HG02840 (cell line): ENCODE data around the gene STK35.

Experiments used
- ATAC-seq: cut with Tn5 transposase; IDR thresholded peaks from one replicate; pipeline ENCODE4 v1.9.1; 2021; ENCODE audit warnings: mild to moderate bottlenecking, moderate library complexity, moderate number of reproducible peaks; ENCODE audit not compliant: unreplicated experiment, low FRiP score

Gene STK35

DNA sequence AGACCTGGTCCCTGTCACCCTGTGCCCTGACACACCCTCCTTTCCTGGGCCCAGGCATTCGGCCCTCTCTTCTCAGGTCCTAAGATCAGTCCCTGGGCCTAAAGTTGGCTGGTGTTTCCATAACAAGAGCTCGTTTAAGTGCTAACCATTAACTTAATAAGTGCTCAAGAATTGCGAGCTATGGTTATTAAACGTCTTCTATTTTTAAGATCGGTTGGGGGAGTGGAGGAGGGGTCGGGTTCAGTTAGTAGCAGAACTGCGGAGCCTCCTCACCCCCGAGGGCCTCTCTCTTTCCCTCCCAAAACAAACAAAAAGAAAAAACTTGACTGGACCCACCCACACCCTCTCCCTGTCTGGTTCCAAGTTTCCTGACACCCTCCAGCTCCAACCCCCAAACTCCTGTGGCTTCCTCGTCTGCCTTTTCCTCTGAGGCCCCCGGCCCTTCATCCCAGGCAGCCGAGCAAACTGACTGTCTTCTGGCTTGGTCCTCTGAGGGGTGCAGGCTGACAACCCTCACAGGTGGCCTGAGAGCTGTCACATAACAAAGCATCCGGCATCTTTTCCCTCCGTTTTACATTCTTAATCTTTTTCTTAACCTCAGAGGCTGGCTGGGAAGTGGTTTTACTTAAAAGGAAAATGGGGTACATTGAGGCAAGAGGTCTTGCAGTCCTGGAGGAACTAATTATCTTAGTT is 2.0 kb downstream of the STK35 start:
- ATAC-seq = no peak

DNA sequence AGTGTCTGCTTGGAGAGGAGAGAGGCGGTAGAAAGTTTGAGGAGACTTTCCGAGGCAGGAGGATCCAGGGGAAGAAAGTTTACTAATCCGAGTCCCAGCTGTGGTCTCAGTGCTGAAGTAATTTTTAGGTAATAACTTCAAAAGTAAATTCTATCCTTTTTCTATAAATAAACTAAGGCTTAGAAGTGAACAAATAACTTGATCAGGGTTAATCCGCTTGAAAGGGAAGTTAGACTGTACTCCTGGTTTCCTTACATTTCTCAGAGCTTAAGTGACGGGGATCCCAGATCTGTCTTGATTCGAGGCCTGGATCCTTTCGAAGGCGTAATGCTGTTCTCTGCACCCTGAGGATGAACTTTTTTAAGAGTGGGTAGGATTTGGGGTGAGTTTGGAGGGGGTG is 2.6 kb downstream of the STK35 start:
- no peak for ATAC-seq

DNA sequence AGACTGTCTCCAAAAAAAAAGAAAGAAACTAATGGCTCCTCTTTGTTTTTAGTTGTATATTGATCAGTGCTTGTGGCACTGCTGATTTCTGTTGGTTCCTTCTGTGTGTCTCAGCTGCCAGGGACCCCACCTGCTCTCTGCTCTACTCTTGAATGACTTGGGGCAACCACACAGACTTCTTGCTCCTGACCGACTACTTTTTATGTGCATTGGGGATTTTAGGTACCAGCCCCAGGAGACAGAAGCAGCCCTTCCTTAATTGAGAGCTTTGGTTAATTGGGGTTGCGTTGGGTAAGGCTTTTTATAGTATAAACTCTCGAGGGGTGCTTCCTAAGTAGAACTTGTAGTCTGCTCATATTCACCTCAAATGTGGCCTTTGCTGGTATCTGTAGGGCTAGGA is 6.9 kb downstream of the STK35 start:
- no peak for ATAC-seq

DNA sequence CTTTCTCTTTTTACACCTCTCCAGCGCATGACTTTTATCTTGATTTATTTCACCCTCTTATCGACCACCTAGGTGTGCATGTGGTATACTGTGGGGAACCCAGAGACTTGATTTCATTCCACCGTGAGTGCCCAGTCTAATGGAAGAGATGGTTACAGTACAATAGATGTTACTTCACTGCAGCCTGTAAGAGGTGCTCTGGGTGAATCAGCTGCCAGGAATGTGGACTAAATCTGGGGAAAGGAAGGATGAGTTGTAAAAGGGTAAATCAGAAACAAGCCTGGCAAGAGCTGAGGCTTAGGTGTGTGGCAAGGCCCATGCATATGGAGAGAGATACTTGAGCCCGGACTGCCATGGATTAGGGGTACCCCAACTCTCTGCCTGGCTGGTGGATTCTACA is 7.4 kb downstream of the STK35 start:
- no peak for ATAC-seq

DNA sequence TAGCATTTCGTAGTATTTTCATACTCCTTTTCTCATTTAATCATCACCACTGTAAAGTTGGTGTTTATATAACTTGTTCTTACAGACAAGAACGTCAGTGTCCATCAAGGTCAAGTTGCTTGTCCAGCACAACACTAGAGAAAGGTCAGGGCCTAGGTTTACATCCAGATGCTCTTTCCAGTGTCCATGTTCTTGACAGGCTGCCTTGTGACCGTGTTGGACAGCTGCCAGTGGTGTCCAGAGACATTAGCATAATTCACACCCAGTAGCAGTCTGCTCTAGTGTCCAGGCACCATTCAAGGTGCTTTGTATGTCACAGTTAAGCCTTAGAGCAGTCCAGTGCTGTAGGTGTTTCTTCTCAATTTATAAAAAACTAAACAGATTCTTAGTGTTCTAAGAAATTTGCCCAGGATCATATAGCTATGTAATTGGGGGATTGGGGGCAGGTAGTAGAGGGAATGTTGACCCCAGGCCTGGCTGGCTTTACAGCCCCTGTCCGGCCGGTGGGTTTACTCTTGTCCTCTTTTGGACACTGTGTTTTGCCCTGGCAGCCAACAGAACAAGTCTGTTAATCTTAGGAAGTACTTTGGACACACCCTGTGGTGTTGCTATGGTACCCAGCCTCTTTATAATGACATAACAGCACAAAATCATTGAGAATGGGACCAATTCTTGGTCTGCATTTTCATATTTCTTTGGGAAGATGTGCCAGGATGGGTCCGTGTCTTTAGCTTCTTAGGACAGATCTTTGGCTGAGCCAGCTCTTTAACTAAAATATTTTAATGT is 8.0 kb downstream of the STK35 start:
- ATAC-seq = no peak

DNA sequence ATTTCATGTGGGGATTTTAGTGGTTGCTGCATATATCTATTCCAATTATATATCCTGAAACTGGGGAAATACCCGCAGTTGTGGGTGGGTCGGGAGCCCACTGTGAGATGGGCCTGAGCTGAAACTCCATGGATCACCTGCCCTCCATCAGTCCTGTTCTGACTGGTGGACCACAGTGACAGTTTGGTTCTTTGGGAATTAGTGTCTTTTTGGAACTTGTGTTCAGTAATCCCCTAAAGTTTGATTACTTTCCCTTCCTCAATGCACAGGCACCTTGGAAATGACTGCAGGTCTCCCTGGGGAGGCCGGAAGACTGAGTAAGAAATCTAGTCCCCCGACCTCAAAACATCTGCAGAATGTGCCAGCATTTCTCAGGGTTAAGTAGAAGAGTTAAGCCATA is 11.3 kb downstream of the STK35 start:
- ATAC-seq = no peak

DNA sequence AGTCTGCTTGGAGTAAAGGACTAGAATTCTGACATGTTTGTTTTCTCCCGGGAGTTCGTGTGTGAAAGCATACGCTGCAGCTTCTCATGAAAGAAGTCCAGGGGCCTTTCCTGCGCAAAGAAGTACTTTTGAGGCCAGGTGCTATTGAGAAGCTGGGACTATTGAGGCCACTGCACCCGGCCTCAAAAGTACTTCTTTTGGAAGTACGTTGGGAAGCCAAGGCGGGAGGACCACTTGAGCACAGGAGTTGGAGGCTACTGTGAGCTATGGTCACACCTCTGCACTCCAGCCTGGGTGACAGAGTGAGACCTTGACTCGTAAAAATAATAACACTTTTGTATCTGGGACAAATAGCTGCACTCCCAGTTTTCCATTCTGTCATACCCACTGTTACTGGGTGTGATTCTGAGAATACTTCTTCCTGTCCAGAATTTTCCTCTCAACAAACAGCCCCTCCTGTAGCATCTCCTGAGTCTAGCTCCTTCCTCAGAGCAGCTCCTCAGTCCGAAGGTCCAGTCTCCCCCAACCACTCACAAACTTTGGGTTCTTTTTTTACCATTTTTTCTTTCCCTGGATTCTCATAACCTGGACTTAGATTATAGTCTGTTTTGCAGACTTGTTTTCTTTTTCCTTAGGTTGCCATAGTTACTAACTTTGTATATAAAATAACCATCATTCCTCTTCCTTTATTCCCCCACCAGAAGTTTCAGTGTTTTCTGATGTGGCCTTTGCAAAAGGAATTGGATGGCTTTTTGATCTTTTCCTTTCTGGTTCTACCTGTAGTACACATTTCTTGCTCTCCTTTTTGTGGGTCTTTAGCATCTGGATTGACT is 12.7 kb downstream of the STK35 start:
- ATAC-seq = no peak

DNA sequence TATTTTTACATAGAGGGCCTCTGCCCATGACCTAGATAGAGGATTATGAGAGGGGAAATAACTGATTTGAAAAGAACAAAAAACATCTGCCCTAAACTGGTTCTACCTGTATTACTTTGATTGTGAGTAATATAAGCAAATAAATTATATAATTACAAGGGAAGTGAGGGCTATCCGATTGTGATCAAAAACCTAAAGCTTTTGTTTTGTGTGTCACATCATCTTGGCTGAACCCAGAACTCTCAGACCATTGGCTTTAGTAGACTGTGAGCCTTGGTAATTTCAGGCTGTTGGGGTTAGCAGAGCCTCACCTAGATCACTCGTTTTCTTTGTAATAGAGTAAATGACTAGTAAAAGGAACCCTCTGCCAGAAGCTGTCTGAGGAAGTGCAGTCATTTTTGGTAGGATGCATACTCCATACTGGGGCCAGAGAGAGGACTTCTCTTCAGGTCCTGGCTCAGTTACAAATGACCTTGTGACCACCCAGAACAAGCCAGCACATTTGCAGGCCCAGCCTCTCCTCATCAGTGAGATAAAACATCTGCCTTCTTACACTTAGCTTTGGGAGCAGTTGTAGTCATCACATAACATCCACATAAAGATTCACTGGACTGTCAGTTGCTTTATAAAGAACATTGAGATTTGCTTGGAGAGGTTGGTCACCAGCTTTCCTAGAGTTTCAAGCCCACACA is 13.5 kb downstream of the STK35 start:
- no peak for ATAC-seq

DNA sequence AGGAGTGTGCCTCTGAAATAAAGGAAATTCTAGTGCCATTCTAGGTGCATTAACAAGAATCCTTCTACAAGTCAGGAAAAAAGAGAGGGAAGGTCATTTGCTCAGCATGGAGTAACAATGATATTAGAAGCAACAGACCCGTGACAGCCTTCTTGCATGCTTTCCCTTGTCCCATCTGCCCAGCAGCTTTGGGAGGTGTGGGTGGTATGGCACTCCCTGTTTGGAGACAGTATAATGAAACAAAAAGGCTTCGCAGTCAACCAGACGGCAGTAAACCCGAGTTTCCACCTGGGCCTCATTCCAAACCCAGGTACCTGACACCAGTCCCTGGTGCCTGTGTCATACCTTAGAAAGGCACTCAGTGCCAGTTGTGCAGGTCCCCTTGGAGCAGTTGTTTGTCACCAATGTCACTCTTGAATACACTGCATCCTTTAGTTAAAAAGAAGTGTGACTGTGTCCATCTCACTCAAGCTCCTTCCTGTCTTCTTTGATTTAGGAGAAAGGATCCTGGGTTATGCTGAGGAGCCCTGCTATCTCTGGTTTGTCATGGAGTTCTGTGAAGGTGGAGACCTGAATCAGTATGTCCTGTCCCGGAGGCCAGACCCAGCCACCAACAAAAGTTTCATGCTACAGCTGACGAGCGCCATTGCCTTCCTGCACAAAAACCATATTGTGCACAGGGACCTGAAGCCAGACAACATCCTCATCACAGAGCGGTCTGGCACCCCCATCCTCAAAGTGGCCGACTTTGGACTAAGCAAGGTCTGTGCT is 14.7 kb downstream of the STK35 start:
- no peak for ATAC-seq

DNA sequence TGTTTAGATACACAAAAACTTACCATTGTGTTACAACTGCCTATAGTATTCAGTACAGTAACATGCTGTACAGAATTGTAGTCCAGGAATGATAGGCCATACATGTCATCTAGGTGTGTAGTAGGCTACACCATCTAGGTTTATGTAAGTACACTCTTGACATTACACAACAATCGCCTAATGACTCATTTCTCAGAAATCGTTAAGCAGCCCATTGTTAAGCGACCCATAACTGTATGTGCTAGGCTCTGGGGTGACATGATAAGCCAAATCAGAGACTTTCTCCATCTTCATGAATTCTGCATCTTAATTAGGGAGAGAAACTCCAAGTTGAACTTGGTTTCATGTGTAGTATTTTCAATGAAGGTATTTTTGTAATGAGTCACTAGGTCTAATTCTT is 17.2 kb downstream of the STK35 start:
- ATAC-seq = no peak

DNA sequence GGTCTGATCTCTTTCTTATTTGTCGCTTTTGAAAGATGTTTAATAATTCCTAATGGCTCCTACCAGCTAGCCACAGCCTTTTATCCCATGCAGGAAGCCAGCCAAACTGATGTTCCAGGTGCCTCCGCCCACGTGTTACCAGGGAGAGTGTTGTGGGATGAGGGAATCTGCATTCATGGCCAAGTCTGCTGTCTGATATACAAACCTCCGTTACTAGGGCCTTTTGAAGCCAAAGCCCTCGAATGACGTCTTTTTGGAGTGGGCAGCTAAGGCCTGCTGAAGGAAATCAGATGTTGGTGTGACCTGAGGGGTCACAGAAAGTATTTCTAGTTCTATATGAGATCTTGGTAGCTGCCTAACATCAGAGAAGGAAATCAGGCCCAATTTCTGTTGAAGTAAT is 21.3 kb downstream of the STK35 start:
- no peak for ATAC-seq

DNA sequence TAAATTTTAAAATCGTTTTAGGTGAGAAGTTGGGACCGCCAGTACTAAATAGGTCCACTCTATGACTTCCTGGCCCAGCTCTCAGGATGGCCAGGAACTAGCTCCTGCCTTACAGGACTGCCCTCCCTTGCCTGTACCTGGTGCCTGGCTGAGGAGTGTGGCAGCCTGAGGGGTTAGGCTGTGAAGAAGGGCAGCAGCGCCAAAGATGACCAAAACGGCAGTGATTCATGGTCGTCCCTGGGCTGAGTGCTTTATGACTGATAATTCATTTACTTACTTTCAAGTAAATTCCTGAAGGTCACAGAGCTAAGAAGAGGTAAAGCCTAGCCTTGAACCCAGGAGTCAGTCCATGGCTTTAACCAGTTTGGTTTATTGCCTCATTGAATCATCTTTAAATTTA is 22.1 kb downstream of the STK35 start:
- ATAC-seq = no peak

DNA sequence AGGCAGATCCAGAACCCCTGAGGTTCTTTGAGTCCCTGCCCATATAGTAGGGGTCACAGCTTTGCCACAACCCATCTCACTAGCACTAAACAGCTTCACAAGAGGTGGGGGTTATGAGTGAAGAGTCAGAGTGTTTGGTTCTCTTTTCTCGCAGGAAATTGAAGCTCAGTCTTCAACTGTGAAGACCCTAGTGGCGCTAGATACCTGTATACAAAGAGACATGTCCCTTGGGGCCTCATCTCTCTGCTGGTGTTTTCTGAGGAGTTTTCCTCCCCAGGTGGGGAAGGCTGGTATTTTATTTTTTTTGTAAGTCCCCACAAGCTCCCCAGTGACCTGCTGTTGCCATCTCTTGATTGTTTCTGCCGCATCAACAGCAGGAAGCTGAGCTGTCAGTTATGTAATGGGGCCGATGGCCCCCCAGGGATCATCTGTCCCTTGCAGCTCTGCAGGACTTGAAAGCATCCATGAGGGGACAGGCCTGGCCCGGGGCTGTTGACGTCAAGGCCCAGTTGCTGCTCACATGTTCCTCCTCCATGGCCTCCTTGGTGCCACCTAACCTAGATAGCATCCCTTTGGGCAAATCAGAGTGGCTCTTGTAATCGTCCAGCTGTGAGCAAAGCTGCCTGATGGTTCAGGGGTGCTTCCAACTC is 23.1 kb downstream of the STK35 start:
- no peak for ATAC-seq

DNA sequence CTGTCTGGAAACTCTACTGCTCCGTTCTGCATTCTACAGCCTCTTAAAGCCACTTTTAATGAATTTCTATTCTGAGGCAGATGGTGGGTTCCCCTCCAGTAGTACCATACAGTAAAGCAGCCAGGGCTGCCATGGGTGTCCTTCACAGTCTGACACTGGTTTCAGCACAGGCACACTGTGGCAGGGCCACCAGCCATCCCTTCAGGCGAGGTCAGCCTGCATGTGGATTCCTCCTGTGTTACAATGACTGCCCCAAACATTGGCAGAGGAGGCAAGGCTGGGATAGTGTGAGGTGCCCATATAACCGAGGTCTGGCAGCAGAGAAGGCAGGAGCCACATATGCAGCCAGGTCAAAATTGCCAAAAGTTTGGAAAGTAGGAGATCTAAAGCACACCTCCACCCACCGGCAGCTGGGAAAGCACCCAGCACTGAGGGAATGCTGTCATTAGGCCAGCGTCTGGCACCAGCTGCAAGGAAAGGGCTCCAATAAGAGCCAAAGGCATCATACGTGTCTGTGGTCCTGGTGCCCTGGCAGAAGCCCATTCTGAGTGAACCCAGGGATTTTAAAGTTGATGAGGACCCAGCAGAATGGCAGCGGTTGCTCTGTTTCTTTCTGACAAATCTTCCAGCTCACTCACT is 24.0 kb downstream of the STK35 start:
- ATAC-seq = no peak

DNA sequence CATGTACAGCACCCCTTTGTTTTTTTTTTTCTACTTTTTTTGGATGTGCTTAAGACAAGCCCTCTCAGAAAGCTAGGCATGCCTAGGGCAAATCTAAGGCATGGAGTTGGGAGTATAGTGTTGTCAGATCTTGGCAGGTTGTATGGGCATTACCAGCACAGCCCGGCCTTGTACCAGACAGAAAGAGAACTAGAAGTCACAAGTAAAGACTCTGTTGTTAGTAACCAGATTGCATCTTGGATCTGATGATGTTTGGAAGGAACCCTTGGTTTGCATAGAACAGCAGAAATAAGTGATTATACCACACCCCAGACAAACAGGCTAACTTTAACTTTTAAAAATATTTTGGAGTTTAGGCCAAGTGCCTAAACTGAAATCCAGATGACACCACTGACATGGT is 25.6 kb downstream of the STK35 start:
- ATAC-seq = no peak

DNA sequence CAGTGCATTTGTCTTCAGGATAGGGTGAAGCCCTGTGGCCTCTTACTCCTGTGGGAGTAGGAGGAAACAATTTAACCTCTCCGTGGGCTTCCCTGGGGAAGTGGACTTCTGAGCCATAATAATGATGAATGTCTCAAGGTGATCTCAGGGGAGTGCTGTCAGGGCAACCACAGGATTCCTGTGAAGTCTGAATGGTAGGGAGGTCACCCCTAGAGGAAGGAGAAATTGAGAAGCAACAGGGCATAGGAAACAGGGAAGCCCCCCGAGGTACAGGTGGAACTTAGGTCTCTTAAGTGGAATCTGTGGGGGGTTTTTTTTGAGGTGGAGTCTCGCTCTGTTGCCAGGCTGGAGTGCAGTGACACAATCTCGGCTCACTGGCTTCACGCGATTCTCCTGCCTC is 26.9 kb downstream of the STK35 start:
- ATAC-seq = no peak

DNA sequence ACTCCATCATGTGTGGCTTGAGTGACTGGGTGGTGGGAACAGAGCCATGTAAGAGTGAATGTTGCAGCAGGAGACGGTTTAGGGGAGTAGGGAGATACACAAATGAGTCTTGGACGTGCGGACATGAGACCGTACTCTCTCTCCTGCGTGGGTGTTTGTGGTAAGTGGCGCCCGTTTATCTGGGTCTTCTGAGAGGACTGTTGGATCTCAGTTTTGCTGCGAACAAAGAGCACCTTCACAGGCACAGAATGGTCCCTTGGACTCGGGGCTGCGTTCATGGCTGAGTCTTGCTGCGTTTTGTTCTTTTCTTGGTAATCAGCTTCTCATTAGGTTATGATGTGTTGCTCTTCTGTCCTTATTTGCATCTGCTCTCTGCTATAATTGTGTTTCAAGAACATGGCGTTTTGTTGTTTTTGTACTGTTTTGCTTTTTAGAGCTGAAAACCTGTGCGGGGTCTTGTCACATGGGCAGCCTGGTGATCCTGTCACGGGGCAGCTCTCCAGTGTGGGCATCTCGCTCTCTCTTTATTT is 28.5 kb downstream of the STK35 start:
- no peak for ATAC-seq

DNA sequence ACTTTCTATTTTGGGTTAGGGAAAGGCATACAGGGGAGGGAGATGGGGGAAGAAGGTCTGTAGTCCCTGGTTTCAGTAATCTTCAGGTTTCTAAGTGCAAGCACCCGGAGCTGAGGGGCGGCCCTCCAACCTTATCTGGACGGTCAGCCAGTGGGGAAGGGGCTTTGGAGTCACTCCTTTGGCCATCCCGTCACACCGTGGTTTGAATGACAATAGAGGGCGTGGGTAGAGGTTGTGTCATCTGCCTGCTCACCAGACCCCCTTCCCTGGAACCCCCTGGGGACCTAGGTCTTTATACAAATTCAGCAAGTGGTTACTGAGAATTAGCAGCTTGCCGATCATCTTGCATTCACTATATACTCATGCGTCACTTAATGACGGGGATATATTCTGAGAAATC is 29.1 kb downstream of the STK35 start:
- no peak for ATAC-seq

DNA sequence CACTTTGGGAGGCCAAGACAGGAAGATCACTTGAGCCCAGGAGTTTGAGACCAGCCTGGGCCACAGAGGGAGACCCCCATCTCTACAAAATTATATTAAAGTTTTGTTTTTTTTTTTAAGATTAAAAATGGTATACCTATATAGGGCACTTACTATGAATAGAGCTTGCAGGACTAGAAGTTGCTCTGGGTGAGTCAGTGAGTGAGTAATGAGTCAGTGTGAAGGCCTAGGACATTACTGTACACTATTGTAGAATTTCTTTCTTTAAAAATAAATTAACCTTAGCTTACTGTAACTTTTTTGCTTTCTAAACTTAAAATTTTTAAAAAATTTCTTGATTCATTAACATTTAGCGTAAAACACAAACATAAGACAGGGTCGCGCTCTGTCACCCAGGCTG is 29.7 kb downstream of the STK35 start:
- no peak for ATAC-seq
